ENCODE measurements around the gene GTF2H1. TPM values are rescaled to one million over a fixed set of nuclear protein-coding genes. Genes with fewer than 3 reads are reported as not detected.

Gene GTF2H1
- total RNA-seq, 1 donor from 2014 or later = 43.9 TPM

DNA sequence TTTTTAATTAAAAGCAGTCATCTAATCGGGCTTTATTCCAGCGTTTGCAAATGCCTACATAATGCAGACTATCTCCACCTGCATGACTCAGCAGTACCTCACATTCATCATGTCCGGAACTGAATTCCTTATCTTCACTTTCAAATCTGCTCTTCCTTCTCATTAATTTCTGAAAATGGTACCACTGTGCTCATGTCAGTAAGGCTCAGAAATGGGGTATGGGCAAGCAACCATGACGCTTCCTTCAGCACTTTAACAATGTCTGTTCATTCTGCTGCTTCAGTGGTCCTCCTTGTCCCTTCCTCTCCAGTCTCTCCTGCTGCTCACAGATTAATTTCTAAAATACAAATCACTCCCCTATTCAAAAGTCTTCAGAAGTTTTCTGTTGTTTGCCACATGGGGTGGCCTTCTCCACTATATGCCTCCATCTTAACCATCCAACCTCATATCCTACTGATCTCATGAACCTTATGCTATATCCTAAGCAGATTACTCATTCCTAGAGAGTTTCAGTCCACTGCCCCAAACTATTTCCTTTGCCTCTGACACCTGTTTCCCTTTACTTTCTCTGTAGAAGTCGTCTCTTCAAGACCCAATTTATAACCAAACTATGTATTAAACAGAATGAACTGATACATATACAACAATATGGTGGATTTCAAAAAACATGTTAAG lies 7.0 kb downstream of the GTF2H1 start:
- peak overlapping the region; percentile 0 for H3K27ac Mint-ChIP-seq
- H3K9me3 Mint-ChIP-seq (ENCODE audit: low read depth) = no peaks in the 10 kb centered on the region
- no peak overlapping the region for H3K4me3 Mint-ChIP-seq (ENCODE audit: low read depth)
- no peak for DNase-seq (ENCODE audit: low spot score, unreplicated experiment)
- H3K27me3 Mint-ChIP-seq = no peaks in the 10 kb centered on the region
- peaks cover 6% of the 10 kb centered on the region for H3K36me3 Mint-ChIP-seq (ENCODE audit: insufficient read depth)
- TF ChIP-seq, protein P1, sequence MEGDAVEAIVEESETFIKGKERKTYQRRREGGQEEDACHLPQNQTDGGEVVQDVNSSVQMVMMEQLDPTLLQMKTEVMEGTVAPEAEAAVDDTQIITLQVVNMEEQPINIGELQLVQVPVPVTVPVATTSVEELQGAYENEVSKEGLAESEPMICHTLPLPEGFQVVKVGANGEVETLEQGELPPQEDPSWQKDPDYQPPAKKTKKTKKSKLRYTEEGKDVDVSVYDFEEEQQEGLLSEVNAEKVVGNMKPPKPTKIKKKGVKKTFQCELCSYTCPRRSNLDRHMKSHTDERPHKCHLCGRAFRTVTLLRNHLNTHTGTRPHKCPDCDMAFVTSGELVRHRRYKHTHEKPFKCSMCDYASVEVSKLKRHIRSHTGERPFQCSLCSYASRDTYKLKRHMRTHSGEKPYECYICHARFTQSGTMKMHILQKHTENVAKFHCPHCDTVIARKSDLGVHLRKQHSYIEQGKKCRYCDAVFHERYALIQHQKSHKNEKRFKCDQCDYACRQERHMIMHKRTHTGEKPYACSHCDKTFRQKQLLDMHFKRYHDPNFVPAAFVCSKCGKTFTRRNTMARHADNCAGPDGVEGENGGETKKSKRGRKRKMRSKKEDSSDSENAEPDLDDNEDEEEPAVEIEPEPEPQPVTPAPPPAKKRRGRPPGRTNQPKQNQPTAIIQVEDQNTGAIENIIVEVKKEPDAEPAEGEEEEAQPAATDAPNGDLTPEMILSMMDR (IDR thresholded peaks at IDR 0.05; ENCODE audit: unreplicated experiment) = no peak
- peaks cover 7% of the 10 kb centered on the region for H3K4me1 Mint-ChIP-seq (ENCODE audit: low read depth)

DNA sequence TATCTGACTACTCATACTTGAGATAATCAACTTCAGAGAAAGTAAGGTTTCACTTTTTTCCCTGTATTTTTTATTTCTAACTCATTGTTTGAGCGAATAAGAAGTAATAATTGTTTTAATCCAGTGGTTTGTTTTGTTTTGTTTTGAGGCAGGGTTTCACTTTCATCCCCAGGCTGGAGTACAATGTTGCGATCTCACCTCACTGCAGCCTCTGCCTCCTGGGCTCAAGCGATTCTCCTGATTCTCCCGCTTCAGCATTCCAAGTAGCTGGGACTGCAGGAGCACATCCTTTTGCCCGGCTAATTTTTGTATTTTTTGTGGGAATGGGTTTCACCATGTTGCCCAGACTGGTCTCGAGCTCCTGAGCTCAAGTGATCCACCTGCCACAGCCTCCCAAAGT lies 8.6 kb downstream of the GTF2H1 start:
- no peak for DNase-seq (ENCODE audit: low spot score, unreplicated experiment)
- H3K4me3 Mint-ChIP-seq (ENCODE audit: low read depth) = no peak overlapping the region
- H3K9me3 Mint-ChIP-seq (ENCODE audit: low read depth) = no peaks in the 10 kb centered on the region
- TF ChIP-seq, protein P1 (IDR thresholded peaks at IDR 0.05; ENCODE audit: unreplicated experiment) = no peak
- H3K4me1 Mint-ChIP-seq (ENCODE audit: low read depth) = no peaks in the 10 kb centered on the region
- no peak overlapping the region for H3K27ac Mint-ChIP-seq
- no peaks in the 10 kb centered on the region for H3K27me3 Mint-ChIP-seq
- H3K36me3 Mint-ChIP-seq (ENCODE audit: insufficient read depth) = peaks cover 6% of the 10 kb centered on the region

DNA sequence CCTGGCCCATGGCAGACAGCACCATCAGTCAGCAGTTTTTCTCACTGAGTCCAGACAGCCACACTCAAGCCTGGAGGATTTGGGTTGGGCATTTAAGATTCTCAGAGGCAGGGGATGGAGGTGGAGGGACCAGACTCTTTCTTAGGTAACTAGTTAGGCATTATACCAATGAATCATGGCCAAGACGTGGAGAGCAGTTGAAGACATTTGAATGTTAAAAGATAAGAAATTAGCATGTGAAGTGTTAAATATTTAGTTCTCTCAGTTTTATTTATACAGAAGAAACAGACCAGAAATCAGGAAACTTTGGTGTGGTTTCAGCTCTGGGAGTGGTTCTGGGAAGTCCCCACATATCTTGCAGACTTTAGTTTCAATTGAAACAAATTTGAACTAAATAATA lies 9.9 kb downstream of the GTF2H1 start:
- DNase-seq (ENCODE audit: low spot score, unreplicated experiment) = no peak
- H3K27ac Mint-ChIP-seq = no peak overlapping the region
- H3K27me3 Mint-ChIP-seq = no peaks in the 10 kb centered on the region
- no peaks in the 10 kb centered on the region for H3K9me3 Mint-ChIP-seq (ENCODE audit: low read depth)
- TF ChIP-seq, protein P1 (IDR thresholded peaks at IDR 0.05; ENCODE audit: unreplicated experiment) = no peak
- no peaks in the 10 kb centered on the region for H3K4me1 Mint-ChIP-seq (ENCODE audit: low read depth)
- peaks cover 4% of the 10 kb centered on the region for H3K36me3 Mint-ChIP-seq (ENCODE audit: insufficient read depth)
- no peak overlapping the region for H3K4me3 Mint-ChIP-seq (ENCODE audit: low read depth)

DNA sequence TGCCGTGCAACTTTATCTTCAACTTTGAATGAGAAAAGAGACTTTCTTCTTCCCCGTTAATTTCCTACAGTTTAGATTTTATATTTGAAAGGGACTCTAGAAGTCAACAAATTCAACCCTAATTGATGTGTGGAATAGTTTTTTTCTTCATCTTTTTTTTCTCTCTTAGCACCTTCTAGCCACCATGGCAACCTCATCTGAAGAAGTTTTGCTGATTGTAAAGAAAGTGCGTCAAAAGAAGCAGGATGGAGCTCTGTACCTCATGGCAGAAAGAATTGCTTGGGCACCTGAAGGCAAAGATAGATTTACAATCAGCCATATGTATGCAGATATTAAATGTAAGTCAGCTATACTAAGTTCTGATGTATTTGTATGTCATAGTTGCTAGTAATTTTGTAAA lies 10.5 kb downstream of the GTF2H1 start:
- Mint-ChIP-seq H3K36me3 (ENCODE audit: insufficient read depth) (peaks cover 5% of the 10 kb centered on the region), H3K4me1 (ENCODE audit: low read depth) (no peaks in the 10 kb centered on the region), H3K9me3 (ENCODE audit: low read depth) (no peaks in the 10 kb centered on the region), H3K27ac (no peak overlapping the region), H3K27me3 (no peaks in the 10 kb centered on the region), H3K4me3 (ENCODE audit: low read depth) (no peak overlapping the region)
- DNase-seq (ENCODE audit: low spot score, unreplicated experiment) = no peak
- TF ChIP-seq, protein P1 (IDR thresholded peaks at IDR 0.05; ENCODE audit: unreplicated experiment) = no peak

DNA sequence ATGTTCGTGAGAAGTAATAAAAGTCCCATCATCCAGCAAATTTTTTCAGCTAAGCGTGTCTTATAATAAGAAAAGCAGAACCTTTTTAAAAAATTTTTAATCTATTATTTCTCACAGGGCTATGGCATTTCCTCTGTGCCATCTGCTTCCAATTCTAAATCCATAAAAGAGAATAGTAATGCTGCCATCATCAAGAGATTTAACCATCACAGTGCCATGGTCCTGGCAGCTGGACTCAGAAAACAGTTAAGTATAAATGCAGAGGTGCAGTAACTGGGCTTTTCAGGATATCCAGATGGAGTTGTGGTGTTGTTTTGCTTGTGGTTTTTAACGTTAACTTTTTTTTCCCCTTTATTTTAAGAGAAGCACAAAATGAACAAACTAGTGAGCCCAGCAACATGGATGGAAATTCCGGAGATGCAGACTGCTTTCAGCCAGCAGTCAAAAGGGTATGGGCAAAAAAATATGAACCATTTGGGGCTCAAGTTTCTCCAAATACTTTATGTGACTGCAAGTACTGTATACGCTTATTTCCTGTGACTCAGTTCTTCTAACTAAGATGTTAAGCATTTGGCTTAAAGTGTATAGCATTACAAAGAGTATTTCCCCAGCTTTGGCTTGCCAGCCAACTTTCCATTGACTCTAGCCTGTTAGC lies 25.2 kb downstream of the GTF2H1 start:
- peaks cover 16% of the 10 kb centered on the region for H3K36me3 Mint-ChIP-seq (ENCODE audit: insufficient read depth)
- no peaks in the 10 kb centered on the region for H3K4me1 Mint-ChIP-seq (ENCODE audit: low read depth)
- no peaks in the 10 kb centered on the region for H3K9me3 Mint-ChIP-seq (ENCODE audit: low read depth)
- TF ChIP-seq, protein P1 (IDR thresholded peaks at IDR 0.05; ENCODE audit: unreplicated experiment) = no peak
- H3K4me3 Mint-ChIP-seq (ENCODE audit: low read depth) = no peak overlapping the region
- DNase-seq (ENCODE audit: low spot score, unreplicated experiment) = no peak
- no peaks in the 10 kb centered on the region for H3K27me3 Mint-ChIP-seq
- H3K27ac Mint-ChIP-seq = no peak overlapping the region
